Neural cell (in vitro differentiated cells): ENCODE results near the gene SLC2A13.

Source experiments
- CTCF ChIP-seq: fragments of 450-650 bp; IDR thresholded peaks from 2 replicates; pipeline ENCODE4 v1.5.1; 2014; ENCODE audit warnings: antibody characterized with exemption, mild to moderate bottlenecking, moderate library complexity; ENCODE audit not compliant: poor library complexity, severe bottlenecking
- EP300 ChIP-seq: fragments of 450-650 bp; conservative IDR thresholded peaks from 2 replicates; pipeline ENCODE4 v1.6.1; 2014; ENCODE audit warnings: antibody characterized with exemption, mild to moderate bottlenecking, moderate library complexity; ENCODE audit not compliant: poor library complexity, severe bottlenecking
- EZH2 ChIP-seq: fragments of 200-600, 300-800 bp; shearing (Covaris generic), sonication (generic); IDR thresholded peaks from 2 replicates; pipeline ENCODE4 v1.6.1; 2014; ENCODE audit warnings: antibody characterized with exemption, low read length, borderline replicate concordance, mild to moderate bottlenecking; ENCODE audit not compliant: insufficient read depth, poor library complexity, severe bottlenecking
- POLR2AphosphoS5 ChIP-seq: IDR thresholded peaks from 2 replicates; pipeline ENCODE4 v1.6.1; 2012
- RAD21 ChIP-seq: fragments of 450-650 bp; conservative IDR thresholded peaks from 2 replicates; pipeline ENCODE4 v1.6.1; 2014; ENCODE audit warnings: antibody characterized with exemption, mild to moderate bottlenecking, moderate library complexity
- TF ChIP-seq, protein P1 (sequence below): IDR thresholded peaks from 2 replicates; pipeline ENCODE4 v1.6.1; 2012; ENCODE audit warnings: borderline replicate concordance

DNA sequence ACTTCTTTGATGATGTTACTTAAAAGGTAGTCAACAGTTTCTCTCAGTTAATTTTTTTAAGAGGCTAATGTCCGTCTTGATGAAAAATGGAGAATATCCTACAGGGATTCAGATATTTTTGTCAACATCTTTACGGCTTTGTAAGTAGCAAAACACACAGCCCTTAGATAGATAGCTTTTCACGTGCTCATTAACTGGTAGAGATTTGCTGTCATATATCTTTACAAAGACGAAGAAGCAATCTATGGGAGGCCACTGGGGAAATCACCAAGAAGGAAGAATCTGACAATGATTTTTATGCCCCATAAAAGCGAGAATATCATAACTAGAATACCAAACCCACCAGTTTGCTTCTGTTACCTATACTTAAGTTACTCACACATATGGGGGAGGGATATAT, 121.2 kb downstream of the SLC2A13 start:
- no peak for TF ChIP-seq EZH2
- TF ChIP-seq POLR2AphosphoS5, result peak; percentile 60
- no peak for TF ChIP-seq CTCF
- TF ChIP-seq EP300, result peak; percentile 32
- no peak for TF ChIP-seq RAD21
- TF ChIP-seq, protein P1, sequence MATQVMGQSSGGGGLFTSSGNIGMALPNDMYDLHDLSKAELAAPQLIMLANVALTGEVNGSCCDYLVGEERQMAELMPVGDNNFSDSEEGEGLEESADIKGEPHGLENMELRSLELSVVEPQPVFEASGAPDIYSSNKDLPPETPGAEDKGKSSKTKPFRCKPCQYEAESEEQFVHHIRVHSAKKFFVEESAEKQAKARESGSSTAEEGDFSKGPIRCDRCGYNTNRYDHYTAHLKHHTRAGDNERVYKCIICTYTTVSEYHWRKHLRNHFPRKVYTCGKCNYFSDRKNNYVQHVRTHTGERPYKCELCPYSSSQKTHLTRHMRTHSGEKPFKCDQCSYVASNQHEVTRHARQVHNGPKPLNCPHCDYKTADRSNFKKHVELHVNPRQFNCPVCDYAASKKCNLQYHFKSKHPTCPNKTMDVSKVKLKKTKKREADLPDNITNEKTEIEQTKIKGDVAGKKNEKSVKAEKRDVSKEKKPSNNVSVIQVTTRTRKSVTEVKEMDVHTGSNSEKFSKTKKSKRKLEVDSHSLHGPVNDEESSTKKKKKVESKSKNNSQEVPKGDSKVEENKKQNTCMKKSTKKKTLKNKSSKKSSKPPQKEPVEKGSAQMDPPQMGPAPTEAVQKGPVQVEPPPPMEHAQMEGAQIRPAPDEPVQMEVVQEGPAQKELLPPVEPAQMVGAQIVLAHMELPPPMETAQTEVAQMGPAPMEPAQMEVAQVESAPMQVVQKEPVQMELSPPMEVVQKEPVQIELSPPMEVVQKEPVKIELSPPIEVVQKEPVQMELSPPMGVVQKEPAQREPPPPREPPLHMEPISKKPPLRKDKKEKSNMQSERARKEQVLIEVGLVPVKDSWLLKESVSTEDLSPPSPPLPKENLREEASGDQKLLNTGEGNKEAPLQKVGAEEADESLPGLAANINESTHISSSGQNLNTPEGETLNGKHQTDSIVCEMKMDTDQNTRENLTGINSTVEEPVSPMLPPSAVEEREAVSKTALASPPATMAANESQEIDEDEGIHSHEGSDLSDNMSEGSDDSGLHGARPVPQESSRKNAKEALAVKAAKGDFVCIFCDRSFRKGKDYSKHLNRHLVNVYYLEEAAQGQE, result no peak
